PC-9 (cell line): ENCODE data around the gene C9orf152. TPM values are rescaled to one million over a fixed set of nuclear protein-coding genes. Genes with fewer than 3 reads are reported as not detected.

ENCODE experiments used
- BruUV-seq: library from RNA; stranded (reverse); fragments of 400-500 nt; replicated peaks from 2 replicates; lab custom pipeline; 2021; lab: Mats Ljungman, UMichigan
- CTCF ChIA-PET: fragments of 300-600 bp; sonication (Branson Sonifier 250); formaldehyde crosslinking; loops from one replicate; lab custom pipeline; 2022; ENCODE audit warnings: antibody characterized with exemption; lab: Charles Lee
- POLR2A ChIA-PET: fragments of 300-600 bp; sonication (Branson Sonifier 250); formaldehyde crosslinking; loops from one replicate; lab custom pipeline; 2022; ENCODE audit warnings: antibody characterized with exemption; ENCODE audit not compliant: unreplicated experiment; lab: Charles Lee
- DNase-seq, 2 experiments: peaks; one replicate each; pipeline versions ENCODE4 v3.0.0 to v3.0.0-alpha.2; 2015 to 2022; ENCODE audit warnings: mixed read lengths in 1 of 2
- H2AFZ ChIP-seq: fragments of 200-600 bp; sonication (generic); 2 replicates; pipeline ENCODE4 v1.8.1; 2017; ENCODE audit warnings: antibody characterized with exemption
- H3F3A ChIP-seq: fragments of 200-600 bp; sonication (generic); 2 replicates; pipeline ENCODE4 v1.8.1; 2017; ENCODE audit warnings: antibody characterized with exemption, mild to moderate bottlenecking, low read depth; ENCODE audit not compliant: insufficient read depth
- H3K27ac ChIP-seq: fragments of 200-600 bp; sonication (generic); 2 replicates; pipeline ENCODE4 v1.6.1; 2016; ENCODE audit warnings: mixed run types
- H3K27me3 ChIP-seq: fragments of 200-600 bp; sonication (generic); 2 replicates; pipeline ENCODE4 v1.6.1; 2016; ENCODE audit warnings: low read depth, mixed run types; ENCODE audit not compliant: insufficient read depth
- H3K36me3 ChIP-seq: fragments of 200-600 bp; sonication (generic); 2 replicates; pipeline ENCODE4 v1.6.1; 2016; ENCODE audit warnings: low read depth, mixed run types
- H3K4me1 ChIP-seq: fragments of 200-600 bp; sonication (generic); replicated peaks from 2 replicates; pipeline ENCODE4 v1.6.1; 2016; ENCODE audit warnings: mixed run types; ENCODE audit not compliant: insufficient read depth
- H3K4me2 ChIP-seq: fragments of 200-600 bp; sonication (generic); 2 replicates; pipeline ENCODE4 v1.6.1; 2017; ENCODE audit warnings: mixed run types
- H3K4me3 ChIP-seq: fragments of 200-600 bp; sonication (generic); 2 replicates; pipeline ENCODE4 v1.6.1; 2016; ENCODE audit warnings: mixed run types
- H3K79me2 ChIP-seq: fragments of 200-600 bp; sonication (generic); 2 replicates; pipeline ENCODE4 v1.6.1; 2017; ENCODE audit warnings: low read depth, mixed run types
- H3K9me2 ChIP-seq: fragments of 200-600 bp; sonication (generic); 2 replicates; pipeline ENCODE4 v1.8.1; 2017; ENCODE audit warnings: mild to moderate bottlenecking; ENCODE audit not compliant: insufficient read depth
- H3K9me3 ChIP-seq: fragments of 200-600 bp; sonication (generic); 2 replicates; pipeline ENCODE4 v1.8.1; 2016; ENCODE audit warnings: low read depth; ENCODE audit not compliant: insufficient read depth
- H4K20me1 ChIP-seq: fragments of 200-600 bp; sonication (generic); 2 replicates; pipeline ENCODE4 v1.8.1; 2017; ENCODE audit not compliant: insufficient read depth
- EZH2 ChIP-seq: fragments of 200-600 bp; sonication (generic); IDR thresholded peaks from 2 replicates; pipeline ENCODE4 v1.8.0; 2017; ENCODE audit warnings: antibody characterized with exemption, low read depth
- intact Hi-C: fragments of 100-400 bp; cut with micrococcal nuclease; formaldehyde crosslinking; loops from one replicate; pipeline ENCODE4 v1.10.0; 2022; ENCODE audit not compliant: unreplicated experiment
- total RNA-seq: library from RNA; stranded (reverse); gene quantifications from 2 replicates; pipeline ENCODE4 v1.2.3, GENCODE V29; 2021
- TF ChIP-seq, protein P1 (sequence below): fragments of 200-600 bp; sonication (generic); conservative IDR thresholded peaks from 2 replicates; pipeline ENCODE4 v1.6.1; 2017; ENCODE audit warnings: mixed run types, antibody characterized with exemption, mild to moderate bottlenecking, moderate library complexity

The C9orf152 gene
- total RNA-seq, 1 experiment from 2014 or later = 0.74 TPM

- H3K27ac ChIP-seq = peak overlapping the region; percentile 55
- no peaks in the 10 kb centered on the region for H3K9me2 ChIP-seq
- H3K36me3 ChIP-seq = no peaks in the 10 kb centered on the region
- no TSS peak for BruUV-seq
- H3K4me3 ChIP-seq = no peak overlapping the region
- no peak for TF ChIP-seq EZH2
- TF ChIP-seq, protein P1, sequence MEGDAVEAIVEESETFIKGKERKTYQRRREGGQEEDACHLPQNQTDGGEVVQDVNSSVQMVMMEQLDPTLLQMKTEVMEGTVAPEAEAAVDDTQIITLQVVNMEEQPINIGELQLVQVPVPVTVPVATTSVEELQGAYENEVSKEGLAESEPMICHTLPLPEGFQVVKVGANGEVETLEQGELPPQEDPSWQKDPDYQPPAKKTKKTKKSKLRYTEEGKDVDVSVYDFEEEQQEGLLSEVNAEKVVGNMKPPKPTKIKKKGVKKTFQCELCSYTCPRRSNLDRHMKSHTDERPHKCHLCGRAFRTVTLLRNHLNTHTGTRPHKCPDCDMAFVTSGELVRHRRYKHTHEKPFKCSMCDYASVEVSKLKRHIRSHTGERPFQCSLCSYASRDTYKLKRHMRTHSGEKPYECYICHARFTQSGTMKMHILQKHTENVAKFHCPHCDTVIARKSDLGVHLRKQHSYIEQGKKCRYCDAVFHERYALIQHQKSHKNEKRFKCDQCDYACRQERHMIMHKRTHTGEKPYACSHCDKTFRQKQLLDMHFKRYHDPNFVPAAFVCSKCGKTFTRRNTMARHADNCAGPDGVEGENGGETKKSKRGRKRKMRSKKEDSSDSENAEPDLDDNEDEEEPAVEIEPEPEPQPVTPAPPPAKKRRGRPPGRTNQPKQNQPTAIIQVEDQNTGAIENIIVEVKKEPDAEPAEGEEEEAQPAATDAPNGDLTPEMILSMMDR = no peak
- intact Hi-C loops = loop anchor here (5.0 kb wide), 2 partner anchors 1118 to 1223 kb away; no protein-coding TSS in a partner anchor
- ChIA-PET POLR2A (no interaction called here), CTCF (no interaction called here)
- peak overlapping the region; percentile 18 for H3K4me2 ChIP-seq
- no peak overlapping the region for H2AFZ ChIP-seq
- H3K27me3 ChIP-seq = no peaks in the 10 kb centered on the region
- no peaks in the 10 kb centered on the region for H3K9me3 ChIP-seq
- peak in 1 of 2 experiments; percentile 77 for DNase-seq
- no peaks in the 10 kb centered on the region for H3K79me2 ChIP-seq
- peaks cover 24% of the 10 kb centered on the region for H3F3A ChIP-seq
- H4K20me1 ChIP-seq = no peaks in the 10 kb centered on the region
- peaks cover 26% of the 10 kb centered on the region for H3K4me1 ChIP-seq
These were observed 28.2 kb downstream of the C9orf152 start for GRCh38 chr9:110179734-110180133.

DNA sequence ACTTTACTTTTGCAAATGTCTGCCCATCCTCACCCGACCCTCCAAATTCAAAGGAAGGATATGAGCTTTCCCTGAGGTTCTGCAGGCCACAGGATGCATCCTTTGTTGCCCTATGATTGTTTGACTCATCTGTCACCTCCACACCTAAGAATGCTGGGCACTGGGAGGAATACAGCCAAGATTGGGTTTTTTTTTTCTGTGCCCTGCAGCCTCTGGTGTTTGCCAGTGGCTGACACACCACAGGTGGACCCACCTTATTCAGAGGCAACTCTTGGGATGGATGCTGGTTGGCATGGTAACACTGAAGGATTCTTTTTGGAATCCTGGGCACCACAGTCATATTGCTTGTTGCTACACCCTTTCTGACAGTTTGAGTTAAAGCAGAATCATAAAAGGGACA, 29.7 kb downstream of the C9orf152 start:
- no peak overlapping the region for H2AFZ ChIP-seq
- H3K9me2 ChIP-seq = no peaks in the 10 kb centered on the region
- TF ChIP-seq, protein P1 = no peak
- H3K4me3 ChIP-seq = no peak overlapping the region
- peaks cover 26% of the 10 kb centered on the region for H3K4me1 ChIP-seq
- no peaks in the 10 kb centered on the region for H3K79me2 ChIP-seq
- POLR2A ChIA-PET = no interaction called here
- H3K9me3 ChIP-seq = no peaks in the 10 kb centered on the region
- H4K20me1 ChIP-seq = no peaks in the 10 kb centered on the region
- peaks cover 24% of the 10 kb centered on the region for H3F3A ChIP-seq
- CTCF ChIA-PET = interaction anchor here (0.7 kb wide), 1 partner anchor 605 kb away, joined by 5 read pairs; no protein-coding TSS in a partner anchor
- no TSS peak for BruUV-seq
- DNase-seq = peak; percentile 22 to 55
- H3K27me3 ChIP-seq = no peaks in the 10 kb centered on the region
- H3K27ac ChIP-seq = no peak overlapping the region
- no peaks in the 10 kb centered on the region for H3K36me3 ChIP-seq
- no peak overlapping the region for H3K4me2 ChIP-seq
- intact Hi-C loops = no loop called here

DNA sequence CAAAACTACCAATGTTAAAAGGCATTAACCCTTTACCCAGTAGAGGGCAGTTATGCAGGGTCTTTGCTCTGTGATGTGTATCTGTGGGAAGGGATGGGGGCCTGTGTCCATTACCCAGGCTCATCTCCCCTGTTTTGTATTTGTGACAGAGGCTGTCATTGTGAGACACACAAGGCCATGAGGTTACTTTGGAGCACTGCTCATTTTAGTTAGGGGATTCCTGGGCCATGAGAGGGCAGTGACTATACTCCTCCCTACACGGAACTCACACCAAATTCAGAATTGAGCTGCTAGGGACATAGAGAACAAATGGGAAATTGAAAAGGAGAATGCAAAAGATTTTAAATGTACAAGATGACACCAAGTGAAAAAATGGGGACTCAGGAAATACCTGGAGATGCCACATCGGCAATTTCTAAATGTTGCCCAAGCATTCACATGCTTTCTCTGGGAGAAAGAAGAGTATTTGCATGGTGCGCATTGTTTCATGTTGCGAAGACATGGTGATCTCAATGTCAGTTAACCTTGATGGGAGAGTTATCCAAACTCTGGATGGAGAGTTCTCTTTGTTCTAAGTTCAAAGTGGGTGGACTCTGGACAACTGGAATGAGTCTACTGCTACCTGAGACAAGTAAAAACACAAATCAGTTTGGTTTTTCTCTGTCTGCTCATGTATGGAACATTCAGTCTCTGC, 32.5 kb downstream of the C9orf152 start:
- Histone ChIP-seq H3K27me3 (no peaks in the 10 kb centered on the region), H3K36me3 (no peaks in the 10 kb centered on the region), H3K79me2 (no peaks in the 10 kb centered on the region), H3K4me3 (no peak overlapping the region), H4K20me1 (no peaks in the 10 kb centered on the region), H3K4me2 (no peak overlapping the region), H3K9me2 (no peaks in the 10 kb centered on the region), H3K27ac (no peak overlapping the region), H3F3A (peaks cover 11% of the 10 kb centered on the region), H3K9me3 (no peaks in the 10 kb centered on the region), H3K4me1 (peaks cover 14% of the 10 kb centered on the region), H2AFZ (no peak overlapping the region)
- POLR2A ChIA-PET = interaction anchor here (0.7 kb wide), 1 partner anchor 453 kb away, joined by 3 read pairs; no protein-coding TSS in a partner anchor
- intact Hi-C loops = no loop called here
- CTCF ChIA-PET = no interaction called here
- BruUV-seq = no TSS peak
- TF ChIP-seq, protein P1 = no peak
- TF ChIP-seq EZH2 = no peak
- DNase-seq = no peak
